ENCODE measurements around the gene WDR47.
"Not testable (repeated sequence)": the region's sequence is repeated elsewhere in the genome, so short reads cannot be mapped to it uniquely, and the experiment has no call there.

WDR47 gene

DNA sequence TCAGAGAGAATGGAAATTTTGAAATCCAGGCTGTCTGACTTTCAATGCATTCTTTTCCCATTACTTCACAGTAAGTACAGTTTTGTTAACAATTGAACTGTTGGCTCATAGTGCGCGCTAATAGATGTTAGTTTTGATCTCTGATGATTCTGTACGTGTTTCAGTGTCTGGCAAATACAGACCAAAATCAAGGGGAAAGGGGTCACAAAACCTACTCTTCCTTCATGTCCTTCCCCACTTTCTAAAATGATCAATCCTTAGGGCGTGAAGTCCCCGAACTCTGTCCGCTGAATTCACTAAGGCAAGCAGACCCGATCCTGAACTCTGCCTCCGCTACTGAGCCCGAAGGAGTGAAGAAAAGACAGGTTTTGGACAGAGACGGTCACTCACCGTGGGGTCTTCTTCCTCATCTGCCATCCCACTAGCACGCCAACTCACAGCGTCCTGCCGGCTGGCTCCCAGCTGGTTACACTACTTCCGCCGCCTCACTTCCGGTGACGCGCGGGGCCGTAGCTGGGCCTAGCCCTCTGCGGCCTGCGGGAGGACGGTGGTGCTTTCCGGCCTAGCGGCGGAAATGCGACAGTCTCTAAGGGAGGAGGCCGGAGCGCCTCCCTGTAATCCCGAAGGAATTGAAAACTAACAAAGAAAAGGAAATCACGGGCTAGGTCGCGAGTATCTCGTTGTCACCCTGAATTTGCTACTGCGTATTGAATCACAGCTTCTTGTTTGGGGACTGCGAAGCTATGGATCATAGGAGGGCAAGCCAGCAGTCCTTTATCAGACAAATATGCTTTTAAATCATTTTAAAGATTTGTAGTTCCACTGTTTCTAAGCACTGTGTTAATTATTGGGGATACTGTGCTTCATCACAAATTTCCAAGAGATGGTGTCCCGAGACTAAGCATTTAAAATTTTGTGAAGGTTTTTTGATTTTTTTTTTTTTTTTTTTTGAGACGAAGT is 33.9 kb upstream of the WDR47 start, which contains the start of gene TAF13:
TAF13 (minus strand) TSS at position 473 of the 960 bp plus-strand sequence; CDS start at position 417, 56 bp downstream.
- no peaks in the 10 kb centered on the region for H3K36me3 ChIP-seq (ENCODE audit: control insufficient read depth, insufficient read depth, low read length)
- H3K4me3 ChIP-seq (ENCODE audit: low read length): peak within 1 kb of the TSS; percentile 91
- no peaks in the 10 kb centered on the region for H3K27me3 ChIP-seq (ENCODE audit: control insufficient read depth, insufficient read depth, low read length)
- peak within 1 kb of the TSS; percentile 88 for H3K9ac ChIP-seq (ENCODE audit: low read length)
- no peaks in the 10 kb centered on the region for H3K4me1 ChIP-seq (ENCODE audit: control insufficient read depth, insufficient read depth, low read length)
- no peaks in the 10 kb centered on the region for H3K9me3 ChIP-seq (ENCODE audit: control insufficient read depth, low read length)

DNA sequence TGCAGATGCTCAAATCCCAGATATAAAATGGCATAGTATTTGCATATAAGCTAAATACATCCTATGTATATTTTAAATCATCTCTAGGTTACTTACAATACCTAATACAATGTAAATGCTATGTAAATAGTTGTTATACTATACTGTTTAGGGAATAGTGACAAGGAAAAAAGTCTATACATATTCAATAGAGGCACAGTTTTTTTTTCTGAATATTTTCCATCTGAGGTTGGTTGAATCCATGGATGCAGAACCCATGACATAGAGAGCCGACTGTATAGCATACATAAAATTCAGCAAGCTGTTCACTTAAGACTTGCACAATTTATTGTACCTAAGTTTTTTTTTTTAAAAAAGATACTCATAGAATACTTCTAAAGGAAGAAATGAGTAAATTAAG is 27.4 kb upstream of the WDR47 start:
- Histone ChIP-seq H3K4me3 (ENCODE audit: low read length) (no peak overlapping the region), H3K27me3 (ENCODE audit: control insufficient read depth, insufficient read depth, low read length) (no peaks in the 10 kb centered on the region), H3K9ac (ENCODE audit: low read length) (no peak overlapping the region), H3K9me3 (ENCODE audit: control insufficient read depth, low read length) (no peaks in the 10 kb centered on the region), H3K36me3 (ENCODE audit: control insufficient read depth, insufficient read depth, low read length) (no peaks in the 10 kb centered on the region), H3K4me1 (ENCODE audit: control insufficient read depth, insufficient read depth, low read length) (no peaks in the 10 kb centered on the region)

DNA sequence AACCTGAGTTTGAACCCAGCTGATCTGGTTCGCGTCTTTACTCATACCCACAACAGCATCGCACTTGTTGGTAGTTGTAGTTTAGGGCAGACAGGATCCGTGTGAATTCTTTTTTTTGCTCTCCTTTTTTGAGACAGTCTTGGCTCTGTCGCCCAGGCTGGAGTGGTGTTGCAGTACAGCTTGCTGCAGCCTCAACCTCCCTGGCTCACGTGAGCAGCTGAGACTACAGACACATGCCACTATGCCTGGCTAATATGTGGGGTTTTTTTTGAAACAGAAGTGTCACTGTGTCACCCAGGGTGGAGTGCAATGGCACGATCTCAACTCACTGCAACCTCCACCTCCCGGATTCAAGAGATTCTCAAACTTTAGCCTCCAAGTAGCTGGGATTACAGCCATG is 26.0 kb upstream of the WDR47 start:
- Histone ChIP-seq H3K4me3 (ENCODE audit: low read length) (no peak overlapping the region), H3K9me3 (ENCODE audit: control insufficient read depth, low read length) (no peaks in the 10 kb centered on the region), H3K27me3 (ENCODE audit: control insufficient read depth, insufficient read depth, low read length) (no peaks in the 10 kb centered on the region), H3K36me3 (ENCODE audit: control insufficient read depth, insufficient read depth, low read length) (no peaks in the 10 kb centered on the region), H3K4me1 (ENCODE audit: control insufficient read depth, insufficient read depth, low read length) (no peaks in the 10 kb centered on the region), H3K9ac (ENCODE audit: low read length) (no peak overlapping the region)

- Histone ChIP-seq H3K27me3 (ENCODE audit: control insufficient read depth, insufficient read depth, low read length) (no peaks in the 10 kb centered on the region), H3K36me3 (ENCODE audit: control insufficient read depth, insufficient read depth, low read length) (no peaks in the 10 kb centered on the region), H3K9ac (ENCODE audit: low read length) (no peak overlapping the region), H3K4me1 (ENCODE audit: control insufficient read depth, insufficient read depth, low read length) (peaks cover 6% of the 10 kb centered on the region), H3K4me3 (ENCODE audit: low read length) (no peak overlapping the region), H3K9me3 (ENCODE audit: control insufficient read depth, low read length) (no peaks in the 10 kb centered on the region)
These were observed 23.2 kb upstream of the WDR47 start for GRCh38 chr1:109065137-109065536.

- H3K9ac ChIP-seq (ENCODE audit: low read length): no peak overlapping the region
- H3K27me3 ChIP-seq (ENCODE audit: control insufficient read depth, insufficient read depth, low read length): no peaks in the 10 kb centered on the region
- no peaks in the 10 kb centered on the region for H3K9me3 ChIP-seq (ENCODE audit: control insufficient read depth, low read length)
- H3K36me3 ChIP-seq (ENCODE audit: control insufficient read depth, insufficient read depth, low read length): no peaks in the 10 kb centered on the region
- no peak overlapping the region for H3K4me3 ChIP-seq (ENCODE audit: low read length)
- H3K4me1 ChIP-seq (ENCODE audit: control insufficient read depth, insufficient read depth, low read length): peaks cover 6% of the 10 kb centered on the region
These were observed 19.3 kb upstream of the WDR47 start for GRCh38 chr1:109061183-109061582.

GRCh38 chr1:109060707-109061106 is 18.8 kb upstream of the WDR47 start:
- Histone ChIP-seq H3K9me3 (ENCODE audit: control insufficient read depth, low read length) (no peaks in the 10 kb centered on the region), H3K4me1 (ENCODE audit: control insufficient read depth, insufficient read depth, low read length) (peaks cover 6% of the 10 kb centered on the region), H3K27me3 (ENCODE audit: control insufficient read depth, insufficient read depth, low read length) (no peaks in the 10 kb centered on the region), H3K4me3 (ENCODE audit: low read length) (no peak overlapping the region), H3K36me3 (ENCODE audit: control insufficient read depth, insufficient read depth, low read length) (no peaks in the 10 kb centered on the region), H3K9ac (ENCODE audit: low read length) (no peak overlapping the region)

- H3K9ac ChIP-seq (ENCODE audit: low read length): no peak overlapping the region
- H3K4me1 ChIP-seq (ENCODE audit: control insufficient read depth, insufficient read depth, low read length): peaks cover 6% of the 10 kb centered on the region
- no peaks in the 10 kb centered on the region for H3K36me3 ChIP-seq (ENCODE audit: control insufficient read depth, insufficient read depth, low read length)
- H3K4me3 ChIP-seq (ENCODE audit: low read length): no peak overlapping the region
- H3K9me3 ChIP-seq (ENCODE audit: control insufficient read depth, low read length): no peaks in the 10 kb centered on the region
- H3K27me3 ChIP-seq (ENCODE audit: control insufficient read depth, insufficient read depth, low read length): no peaks in the 10 kb centered on the region
These were observed 17.1 kb upstream of the WDR47 start for GRCh38 chr1:109059026-109059425.

DNA sequence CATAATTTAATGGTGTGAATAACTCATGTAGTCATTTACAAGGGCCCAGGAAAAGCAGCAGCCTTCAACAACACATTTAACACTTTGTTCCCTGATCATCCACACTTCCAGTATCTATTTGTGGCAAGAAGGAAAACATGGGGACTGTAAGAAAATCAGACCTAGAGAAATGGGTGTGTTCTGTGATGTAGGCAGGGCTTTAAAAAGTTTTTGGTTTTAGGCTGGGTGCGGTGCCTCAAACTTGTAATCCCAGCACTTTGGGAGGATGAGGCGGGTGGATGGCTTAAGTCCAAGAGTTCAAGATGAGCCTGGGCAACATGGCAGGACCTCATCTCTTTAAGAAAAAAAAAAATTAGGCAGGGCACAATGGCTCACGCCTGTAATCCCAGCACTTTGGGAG is 14.2 kb upstream of the WDR47 start:
- no peak overlapping the region for H3K4me3 ChIP-seq (ENCODE audit: low read length)
- H3K4me1 ChIP-seq (ENCODE audit: control insufficient read depth, insufficient read depth, low read length): peaks cover 6% of the 10 kb centered on the region
- H3K36me3 ChIP-seq (ENCODE audit: control insufficient read depth, insufficient read depth, low read length): no peaks in the 10 kb centered on the region
- H3K27me3 ChIP-seq (ENCODE audit: control insufficient read depth, insufficient read depth, low read length): no peaks in the 10 kb centered on the region
- H3K9me3 ChIP-seq (ENCODE audit: control insufficient read depth, low read length): no peaks in the 10 kb centered on the region
- H3K9ac ChIP-seq (ENCODE audit: low read length): no peak overlapping the region

GRCh38 chr1:109052145-109052544 is 10.2 kb upstream of the WDR47 start:
- H3K27me3 ChIP-seq (ENCODE audit: control insufficient read depth, insufficient read depth, low read length); H3K36me3 ChIP-seq (ENCODE audit: control insufficient read depth, insufficient read depth, low read length); H3K4me1 ChIP-seq (ENCODE audit: control insufficient read depth, insufficient read depth, low read length); H3K4me3 ChIP-seq (ENCODE audit: low read length); H3K9ac ChIP-seq (ENCODE audit: low read length); H3K9me3 ChIP-seq (ENCODE audit: control insufficient read depth, low read length): not testable (repeated sequence)

GRCh38 chr1:109050228-109050995 is 8.5 kb upstream of the WDR47 start:
- no peaks in the 10 kb centered on the region for H3K9me3 ChIP-seq (ENCODE audit: control insufficient read depth, low read length)
- H3K4me3 ChIP-seq (ENCODE audit: low read length): no peak overlapping the region
- no peaks in the 10 kb centered on the region for H3K4me1 ChIP-seq (ENCODE audit: control insufficient read depth, insufficient read depth, low read length)
- no peaks in the 10 kb centered on the region for H3K27me3 ChIP-seq (ENCODE audit: control insufficient read depth, insufficient read depth, low read length)
- H3K9ac ChIP-seq (ENCODE audit: low read length): no peak overlapping the region
- H3K36me3 ChIP-seq (ENCODE audit: control insufficient read depth, insufficient read depth, low read length): no peaks in the 10 kb centered on the region

GRCh38 chr1:109048335-109048734 is 6.4 kb upstream of the WDR47 start:
- Histone ChIP-seq H3K36me3 (ENCODE audit: control insufficient read depth, insufficient read depth, low read length) (no peaks in the 10 kb centered on the region), H3K4me1 (ENCODE audit: control insufficient read depth, insufficient read depth, low read length) (no peaks in the 10 kb centered on the region), H3K9ac (ENCODE audit: low read length) (no peak overlapping the region), H3K9me3 (ENCODE audit: control insufficient read depth, low read length) (no peaks in the 10 kb centered on the region), H3K27me3 (ENCODE audit: control insufficient read depth, insufficient read depth, low read length) (no peaks in the 10 kb centered on the region), H3K4me3 (ENCODE audit: low read length) (no peak overlapping the region)

DNA sequence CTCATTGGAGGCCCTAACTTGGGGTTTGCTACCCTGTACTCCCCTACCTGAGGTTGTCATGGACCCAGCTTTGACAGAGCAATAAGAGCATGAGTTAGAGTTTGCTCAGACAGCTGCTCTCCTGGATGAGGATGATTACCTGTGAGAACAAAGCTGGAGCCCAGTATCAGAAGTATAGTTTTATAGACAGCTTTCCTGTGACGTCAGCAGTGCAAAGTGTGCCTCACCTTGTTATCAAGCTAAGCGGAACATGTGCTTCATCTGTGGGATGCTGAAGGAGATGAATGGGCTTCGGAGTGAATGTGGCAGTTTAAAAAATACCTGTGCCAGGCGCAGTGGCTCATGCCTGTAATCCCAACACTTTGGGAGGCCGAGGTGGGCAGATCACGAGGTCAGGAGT is 5.4 kb upstream of the WDR47 start:
- Histone ChIP-seq H3K36me3 (ENCODE audit: control insufficient read depth, insufficient read depth, low read length) (no peaks in the 10 kb centered on the region), H3K4me1 (ENCODE audit: control insufficient read depth, insufficient read depth, low read length) (no peaks in the 10 kb centered on the region), H3K9ac (ENCODE audit: low read length) (no peak overlapping the region), H3K4me3 (ENCODE audit: low read length) (no peak overlapping the region), H3K9me3 (ENCODE audit: control insufficient read depth, low read length) (no peaks in the 10 kb centered on the region), H3K27me3 (ENCODE audit: control insufficient read depth, insufficient read depth, low read length) (no peaks in the 10 kb centered on the region)
